ENCODE measurements around the gene ZNF808. TPM values are rescaled to one million over a fixed set of nuclear protein-coding genes. Genes with fewer than 3 reads are reported as not detected.
"Not testable (repeated sequence)": the region's sequence is repeated elsewhere in the genome, so short reads cannot be mapped to it uniquely, and the experiment has no call there.

ZNF808 gene
- total RNA-seq, 1 donor from 2014 or later: 32.6 TPM

GRCh38 chr19:52532480-52532879 is 5.0 kb downstream of the ZNF808 start:
- peaks cover 4% of the 10 kb centered on the region for H3K36me3 Mint-ChIP-seq (ENCODE audit: unreplicated experiment)
- peaks cover 2% of the 10 kb centered on the region for H3K27me3 Mint-ChIP-seq (ENCODE audit: unreplicated experiment)
- no peak for DNase-seq
- H3K4me1 Mint-ChIP-seq (ENCODE audit: low read depth, unreplicated experiment): peaks cover 2% of the 10 kb centered on the region
- H3K4me3 Mint-ChIP-seq (ENCODE audit: unreplicated experiment): no peak overlapping the region
- no peak for TF ChIP-seq CTCF (IDR thresholded peaks at IDR 0.05; ENCODE audit: partially characterized antibody, unreplicated experiment)
- H3K9me3 Mint-ChIP-seq (ENCODE audit: unreplicated experiment): peaks cover 11% of the 10 kb centered on the region
- H3K27ac Mint-ChIP-seq (ENCODE audit: unreplicated experiment): no peak overlapping the region

GRCh38 chr19:52533901-52534300 is 6.4 kb downstream of the ZNF808 start:
- peaks cover 6% of the 10 kb centered on the region for H3K9me3 Mint-ChIP-seq (ENCODE audit: unreplicated experiment)
- no peak for DNase-seq
- H3K27ac Mint-ChIP-seq (ENCODE audit: unreplicated experiment): no peak overlapping the region
- H3K4me3 Mint-ChIP-seq (ENCODE audit: unreplicated experiment): peak overlapping the region; percentile 90
- no peak for TF ChIP-seq CTCF (IDR thresholded peaks at IDR 0.05; ENCODE audit: partially characterized antibody, unreplicated experiment)
- H3K36me3 Mint-ChIP-seq (ENCODE audit: unreplicated experiment): no peaks in the 10 kb centered on the region
- H3K27me3 Mint-ChIP-seq (ENCODE audit: unreplicated experiment): no peaks in the 10 kb centered on the region
- H3K4me1 Mint-ChIP-seq (ENCODE audit: low read depth, unreplicated experiment): peaks cover 2% of the 10 kb centered on the region

GRCh38 chr19:52535385-52535770 is 7.9 kb downstream of the ZNF808 start:
- H3K27ac Mint-ChIP-seq (ENCODE audit: unreplicated experiment): peak overlapping the region; percentile 83

GRCh38 chr19:52535771-52536447 is 8.4 kb downstream of the ZNF808 start:
- DNase-seq: peak; percentile 97
- Mint-ChIP-seq H3K4me3 (ENCODE audit: unreplicated experiment) (peak overlapping the region; percentile 90), H3K9me3 (ENCODE audit: unreplicated experiment) (peaks cover 6% of the 10 kb centered on the region), H3K27me3 (ENCODE audit: unreplicated experiment) (no peaks in the 10 kb centered on the region), H3K27ac (ENCODE audit: unreplicated experiment) (peak overlapping the region; percentile 83), H3K4me1 (ENCODE audit: low read depth, unreplicated experiment) (peaks cover 2% of the 10 kb centered on the region), H3K36me3 (ENCODE audit: unreplicated experiment) (no peaks in the 10 kb centered on the region)
- peak; percentile 61 for TF ChIP-seq CTCF (IDR thresholded peaks at IDR 0.05; ENCODE audit: partially characterized antibody, unreplicated experiment)

More at GRCh38 chr19:52535385-52535770, 7.9 kb downstream of the ZNF808 start:
- not testable (repeated sequence) for H3K27me3 Mint-ChIP-seq (ENCODE audit: unreplicated experiment); H3K4me1 Mint-ChIP-seq (ENCODE audit: low read depth, unreplicated experiment); H3K36me3 Mint-ChIP-seq (ENCODE audit: unreplicated experiment); H3K9me3 Mint-ChIP-seq (ENCODE audit: unreplicated experiment)
- H3K4me3 Mint-ChIP-seq (ENCODE audit: unreplicated experiment): peak overlapping the region; percentile 90
- peak; percentile 72 for DNase-seq

GRCh38 chr19:52536448-52536800 is 9.0 kb downstream of the ZNF808 start:
- peak overlapping the region; percentile 62 for H3K27ac Mint-ChIP-seq (ENCODE audit: unreplicated experiment)
- no peaks in the 10 kb centered on the region for H3K27me3 Mint-ChIP-seq (ENCODE audit: unreplicated experiment)
- H3K9me3 Mint-ChIP-seq (ENCODE audit: unreplicated experiment): peaks cover 6% of the 10 kb centered on the region
- peak overlapping the region; percentile 90 for H3K4me3 Mint-ChIP-seq (ENCODE audit: unreplicated experiment)
- peaks cover 2% of the 10 kb centered on the region for H3K4me1 Mint-ChIP-seq (ENCODE audit: low read depth, unreplicated experiment)
- TF ChIP-seq CTCF (IDR thresholded peaks at IDR 0.05; ENCODE audit: partially characterized antibody, unreplicated experiment): no peak
- no peak for DNase-seq
- H3K36me3 Mint-ChIP-seq (ENCODE audit: unreplicated experiment): no peaks in the 10 kb centered on the region

- H3K9me3 Mint-ChIP-seq (ENCODE audit: unreplicated experiment); DNase-seq; H3K36me3 Mint-ChIP-seq (ENCODE audit: unreplicated experiment); H3K27ac Mint-ChIP-seq (ENCODE audit: unreplicated experiment); H3K4me3 Mint-ChIP-seq (ENCODE audit: unreplicated experiment); H3K27me3 Mint-ChIP-seq (ENCODE audit: unreplicated experiment); H3K4me1 Mint-ChIP-seq (ENCODE audit: low read depth, unreplicated experiment): not testable (repeated sequence)
These were observed 11.3 kb downstream of the ZNF808 start for GRCh38 chr19:52538815-52539214.

GRCh38 chr19:52541176-52541575 is 13.7 kb downstream of the ZNF808 start:
- not testable (repeated sequence) for H3K9me3 Mint-ChIP-seq (ENCODE audit: unreplicated experiment); DNase-seq; H3K27ac Mint-ChIP-seq (ENCODE audit: unreplicated experiment); H3K4me1 Mint-ChIP-seq (ENCODE audit: low read depth, unreplicated experiment); H3K27me3 Mint-ChIP-seq (ENCODE audit: unreplicated experiment); H3K4me3 Mint-ChIP-seq (ENCODE audit: unreplicated experiment)
- H3K36me3 Mint-ChIP-seq (ENCODE audit: unreplicated experiment): peaks cover 13% of the 10 kb centered on the region
